Activated T-helper 17 cell treated with anti-CD3 and anti-CD28 coated beads, Interleukin-2, amount 50 U/mL, for 72 hours (primary cell): ENCODE data around the gene PPP1R1A. TPM values are rescaled to one million over a fixed set of nuclear protein-coding genes. Genes with fewer than 3 reads are reported as not detected.
A peak's percentile ranks its signal among the peaks of the same experiment; 100 is the strongest.

Experiments used
- ATAC-seq: fragments of 150-1000 bp; cut with Tn5 transposase; replicated peaks from 2 replicates; pipeline ENCODE4 v1.10.0; 2021; ENCODE audit warnings: mild to moderate bottlenecking, moderate library complexity
- H3K27ac Mint-ChIP-seq: one replicate; pipeline ENCODE4 v1.8.0; 2022; ENCODE audit warnings: mixed read lengths
- H3K27me3 Mint-ChIP-seq: one replicate; pipeline ENCODE4 v1.8.0; 2022; ENCODE audit warnings: mixed read lengths
- H3K36me3 Mint-ChIP-seq: one replicate; pipeline ENCODE4 v1.8.0; 2022; ENCODE audit warnings: low read depth, mild to moderate bottlenecking, mixed read lengths
- H3K4me1 Mint-ChIP-seq: one replicate; pipeline ENCODE4 v1.8.0; 2022; ENCODE audit warnings: mixed read lengths
- H3K4me3 Mint-ChIP-seq: one replicate; pipeline ENCODE4 v1.8.0; 2022; ENCODE audit warnings: mild to moderate bottlenecking, mixed read lengths
- H3K9me3 Mint-ChIP-seq: one replicate; pipeline ENCODE4 v1.8.0; 2022; ENCODE audit warnings: mixed read lengths
- total RNA-seq, 2 donors: library from RNA; stranded (reverse); gene quantifications; one replicate each; pipeline ENCODE4 v1.2.3, GENCODE V29; 2022

PPP1R1A gene
- total RNA-seq, 2 donors from 2014 or later: not detected

- Mint-ChIP-seq H3K9me3 (no peaks in the 10 kb centered on the region), H3K4me1 (peaks cover 4% of the 10 kb centered on the region), H3K27me3 (no peaks in the 10 kb centered on the region), H3K4me3 (no peak overlapping the region), H3K27ac (no peak overlapping the region), H3K36me3 (peaks cover 89% of the 10 kb centered on the region)
- no peak for ATAC-seq
Observed at GRCh38 chr12:54571193-54572188, 17.0 kb downstream of the PPP1R1A start.

GRCh38 chr12:54569995-54570528, 18.4 kb downstream of the PPP1R1A start:
- Mint-ChIP-seq H3K4me1 (peaks cover 4% of the 10 kb centered on the region), H3K9me3 (no peaks in the 10 kb centered on the region), H3K36me3 (peaks cover 75% of the 10 kb centered on the region), H3K27me3 (no peaks in the 10 kb centered on the region), H3K27ac (peak overlapping the region; percentile 41), H3K4me3 (no peak overlapping the region)
- ATAC-seq: no peak

- ATAC-seq: no peak
- no peaks in the 10 kb centered on the region for H3K27me3 Mint-ChIP-seq
- peaks cover 4% of the 10 kb centered on the region for H3K4me1 Mint-ChIP-seq
- H3K4me3 Mint-ChIP-seq: no peak overlapping the region
- H3K9me3 Mint-ChIP-seq: no peaks in the 10 kb centered on the region
- peaks cover 65% of the 10 kb centered on the region for H3K36me3 Mint-ChIP-seq
- no peak overlapping the region for H3K27ac Mint-ChIP-seq
Observed at GRCh38 chr12:54569072-54569471, 19.4 kb downstream of the PPP1R1A start.

- Mint-ChIP-seq H3K4me3 (no peak overlapping the region), H3K27me3 (no peaks in the 10 kb centered on the region), H3K36me3 (peaks cover 51% of the 10 kb centered on the region), H3K27ac (no peak overlapping the region), H3K4me1 (peaks cover 8% of the 10 kb centered on the region), H3K9me3 (no peaks in the 10 kb centered on the region)
- no peak for ATAC-seq
Observed at GRCh38 chr12:54566792-54567191, 21.7 kb downstream of the PPP1R1A start.

- Mint-ChIP-seq H3K27ac (no peak overlapping the region), H3K9me3 (no peaks in the 10 kb centered on the region), H3K27me3 (no peaks in the 10 kb centered on the region), H3K36me3 (peaks cover 43% of the 10 kb centered on the region), H3K4me1 (peaks cover 15% of the 10 kb centered on the region), H3K4me3 (no peak overlapping the region)
- no peak for ATAC-seq
Observed at GRCh38 chr12:54565986-54566544, 22.4 kb downstream of the PPP1R1A start.

- no peak for ATAC-seq
- Mint-ChIP-seq H3K4me1 (peaks cover 16% of the 10 kb centered on the region), H3K27me3 (no peaks in the 10 kb centered on the region), H3K4me3 (no peak overlapping the region), H3K9me3 (no peaks in the 10 kb centered on the region), H3K27ac (no peak overlapping the region), H3K36me3 (peaks cover 37% of the 10 kb centered on the region)
Observed at GRCh38 chr12:54565310-54565985, 23.0 kb downstream of the PPP1R1A start.

GRCh38 chr12:54564768-54565167, 23.7 kb downstream of the PPP1R1A start:
- no peak overlapping the region for H3K4me3 Mint-ChIP-seq
- ATAC-seq: no peak
- H3K9me3 Mint-ChIP-seq: peaks cover 4% of the 10 kb centered on the region
- H3K4me1 Mint-ChIP-seq: peaks cover 21% of the 10 kb centered on the region
- H3K36me3 Mint-ChIP-seq: peaks cover 30% of the 10 kb centered on the region
- no peaks in the 10 kb centered on the region for H3K27me3 Mint-ChIP-seq
- H3K27ac Mint-ChIP-seq: no peak overlapping the region

GRCh38 chr12:54563787-54564186, 24.7 kb downstream of the PPP1R1A start:
- no peak for ATAC-seq
- Mint-ChIP-seq H3K9me3 (peaks cover 4% of the 10 kb centered on the region), H3K4me1 (peaks cover 25% of the 10 kb centered on the region), H3K36me3 (peaks cover 21% of the 10 kb centered on the region), H3K4me3 (no peak overlapping the region), H3K27me3 (no peaks in the 10 kb centered on the region), H3K27ac (no peak overlapping the region)

- ATAC-seq: no peak
- no peaks in the 10 kb centered on the region for H3K27me3 Mint-ChIP-seq
- peaks cover 4% of the 10 kb centered on the region for H3K9me3 Mint-ChIP-seq
- H3K27ac Mint-ChIP-seq: no peak overlapping the region
- no peak overlapping the region for H3K4me3 Mint-ChIP-seq
- H3K36me3 Mint-ChIP-seq: peaks cover 17% of the 10 kb centered on the region
- peaks cover 25% of the 10 kb centered on the region for H3K4me1 Mint-ChIP-seq
Observed at GRCh38 chr12:54562750-54563356, 25.6 kb downstream of the PPP1R1A start.

GRCh38 chr12:54561164-54561563, 27.3 kb downstream of the PPP1R1A start:
- H3K4me1 Mint-ChIP-seq: peaks cover 25% of the 10 kb centered on the region
- ATAC-seq: peak; percentile 60
- H3K36me3 Mint-ChIP-seq: peaks cover 6% of the 10 kb centered on the region
- H3K9me3 Mint-ChIP-seq: peaks cover 4% of the 10 kb centered on the region
- H3K4me3 Mint-ChIP-seq: peak overlapping the region; percentile 85
- peak overlapping the region; percentile 86 for H3K27ac Mint-ChIP-seq
- H3K27me3 Mint-ChIP-seq: no peaks in the 10 kb centered on the region

GRCh38 chr12:54560374-54560858, 28.0 kb downstream of the PPP1R1A start:
- Mint-ChIP-seq H3K4me1 (peaks cover 25% of the 10 kb centered on the region), H3K27me3 (no peaks in the 10 kb centered on the region), H3K36me3 (peaks cover 6% of the 10 kb centered on the region), H3K9me3 (peaks cover 4% of the 10 kb centered on the region), H3K27ac (peak overlapping the region; percentile 86), H3K4me3 (peak overlapping the region; percentile 85)
- ATAC-seq: peak; percentile 99

- H3K27ac Mint-ChIP-seq: no peak overlapping the region
- ATAC-seq: no peak
- peaks cover 6% of the 10 kb centered on the region for H3K36me3 Mint-ChIP-seq
- H3K27me3 Mint-ChIP-seq: no peaks in the 10 kb centered on the region
- H3K4me3 Mint-ChIP-seq: no peak overlapping the region
- peaks cover 4% of the 10 kb centered on the region for H3K9me3 Mint-ChIP-seq
- peaks cover 25% of the 10 kb centered on the region for H3K4me1 Mint-ChIP-seq
Observed at GRCh38 chr12:54558759-54559158, 29.7 kb downstream of the PPP1R1A start.

GRCh38 chr12:54558311-54558710, 30.1 kb downstream of the PPP1R1A start:
- H3K27ac Mint-ChIP-seq: no peak overlapping the region
- H3K4me3 Mint-ChIP-seq: no peak overlapping the region
- peaks cover 27% of the 10 kb centered on the region for H3K4me1 Mint-ChIP-seq
- no peak for ATAC-seq
- peaks cover 4% of the 10 kb centered on the region for H3K9me3 Mint-ChIP-seq
- no peaks in the 10 kb centered on the region for H3K27me3 Mint-ChIP-seq
- H3K36me3 Mint-ChIP-seq: peaks cover 6% of the 10 kb centered on the region
